ENCODE results near the gene RFPL3.

GRCh38 chr22:32352681-32353080 lies 5.0 kb upstream of the RFPL3 start:
- TF ChIP-seq CTCF (IDR thresholded peaks at IDR 0.05) (no peak), POLR2A (IDR thresholded peaks at IDR 0.05) (no peak)
